ENCODE data around the gene GMFB. TPM values are rescaled to one million over a fixed set of nuclear protein-coding genes. Genes with fewer than 3 reads are reported as not detected.

The GMFB gene
- total RNA-seq (26.7 and 60.3 TPM in 2 replicates), polyA plus RNA-seq (38.1 and 45.0 TPM in 2 replicates)

DNA sequence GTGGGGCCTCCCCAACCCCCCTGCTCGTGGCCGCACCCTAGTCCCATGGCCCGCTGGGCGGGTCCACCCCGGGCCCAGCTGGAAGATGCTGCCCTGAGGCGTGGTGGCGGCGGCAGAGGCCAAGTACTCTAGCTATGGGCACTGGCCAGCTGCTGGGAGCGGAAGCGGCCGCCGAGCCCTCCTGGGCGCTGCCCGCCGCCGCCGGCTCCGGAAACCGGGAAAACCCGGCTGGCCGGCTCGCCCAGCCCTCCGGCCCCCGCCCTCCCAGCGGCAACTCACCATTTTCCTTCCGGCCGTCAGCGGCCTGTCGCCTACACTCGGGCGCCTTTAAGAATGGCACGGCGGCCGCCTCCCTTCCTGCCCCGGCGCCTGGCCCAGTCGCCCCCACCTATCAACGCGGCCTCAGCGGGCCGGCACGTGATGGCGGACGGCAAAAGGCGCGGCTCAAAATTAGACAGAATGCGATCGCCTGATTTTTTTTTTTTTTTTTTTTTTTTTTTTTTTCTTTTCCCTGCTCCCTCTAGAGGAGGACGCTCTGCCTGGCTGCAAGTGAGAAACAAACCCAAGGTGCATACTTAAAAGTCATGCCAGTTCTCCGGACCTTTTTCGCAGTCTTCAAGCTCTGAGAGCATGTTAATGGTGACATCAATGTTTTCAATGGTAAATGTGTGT lies at the start of gene GMFB:
GMFB (minus strand) TSS at position 335 of the 672 bp plus-strand sequence; CDS start at position 282, 53 bp downstream.
- peak within 1 kb of the TSS; percentile 86 for H3K27ac ChIP-seq
- no peaks in the 10 kb centered on the region for H3K36me3 ChIP-seq
- H3K4me3 ChIP-seq = peak within 1 kb of the TSS; percentile 89
- H3K27me3 ChIP-seq = no peaks in the 10 kb centered on the region
- TF ChIP-seq, protein P1, sequence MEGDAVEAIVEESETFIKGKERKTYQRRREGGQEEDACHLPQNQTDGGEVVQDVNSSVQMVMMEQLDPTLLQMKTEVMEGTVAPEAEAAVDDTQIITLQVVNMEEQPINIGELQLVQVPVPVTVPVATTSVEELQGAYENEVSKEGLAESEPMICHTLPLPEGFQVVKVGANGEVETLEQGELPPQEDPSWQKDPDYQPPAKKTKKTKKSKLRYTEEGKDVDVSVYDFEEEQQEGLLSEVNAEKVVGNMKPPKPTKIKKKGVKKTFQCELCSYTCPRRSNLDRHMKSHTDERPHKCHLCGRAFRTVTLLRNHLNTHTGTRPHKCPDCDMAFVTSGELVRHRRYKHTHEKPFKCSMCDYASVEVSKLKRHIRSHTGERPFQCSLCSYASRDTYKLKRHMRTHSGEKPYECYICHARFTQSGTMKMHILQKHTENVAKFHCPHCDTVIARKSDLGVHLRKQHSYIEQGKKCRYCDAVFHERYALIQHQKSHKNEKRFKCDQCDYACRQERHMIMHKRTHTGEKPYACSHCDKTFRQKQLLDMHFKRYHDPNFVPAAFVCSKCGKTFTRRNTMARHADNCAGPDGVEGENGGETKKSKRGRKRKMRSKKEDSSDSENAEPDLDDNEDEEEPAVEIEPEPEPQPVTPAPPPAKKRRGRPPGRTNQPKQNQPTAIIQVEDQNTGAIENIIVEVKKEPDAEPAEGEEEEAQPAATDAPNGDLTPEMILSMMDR (IDR thresholded peaks at IDR 0.05; ENCODE audit: low read depth, low read length) = peak; percentile 61
- H3K4me1 ChIP-seq (ENCODE audit: low read depth) = peaks cover 17% of the 10 kb centered on the region
- DNase-seq (ENCODE audit: low read depth in 1 of 2, low spot score in 1 of 2) = peak; percentile 93 to 97
- H3K9me3 ChIP-seq (ENCODE audit: low read depth) = no peaks in the 10 kb centered on the region

DNA sequence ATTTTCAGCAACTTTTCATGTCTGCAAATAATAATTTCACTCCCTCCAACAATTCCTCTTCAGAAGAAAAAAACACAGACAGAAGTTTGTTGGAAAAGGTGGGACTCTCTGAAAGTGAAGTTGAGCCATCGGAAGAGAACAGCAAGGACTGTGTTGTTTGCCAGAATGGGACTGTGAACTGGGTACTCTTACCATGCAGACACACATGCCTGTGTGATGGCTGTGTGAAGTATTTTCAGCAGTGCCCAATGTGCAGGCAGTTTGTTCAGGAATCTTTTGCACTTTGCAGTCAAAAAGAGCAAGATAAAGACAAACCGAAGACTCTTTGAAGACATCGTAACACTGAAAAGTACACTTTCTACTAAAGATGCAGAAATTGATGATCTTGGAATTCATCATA lies 49.3 kb upstream of the GMFB start:
- H3K9me3 ChIP-seq (ENCODE audit: low read depth) = no peaks in the 10 kb centered on the region
- no peak overlapping the region for H3K4me3 ChIP-seq
- DNase-seq (ENCODE audit: low read depth in 1 of 2, low spot score in 1 of 2) = no peak
- no peaks in the 10 kb centered on the region for H3K27me3 ChIP-seq
- H3K4me1 ChIP-seq (ENCODE audit: low read depth) = no peaks in the 10 kb centered on the region
- no peak overlapping the region for H3K27ac ChIP-seq
- TF ChIP-seq, protein P1 (IDR thresholded peaks at IDR 0.05; ENCODE audit: low read depth, low read length) = no peak
- peaks cover 17% of the 10 kb centered on the region for H3K36me3 ChIP-seq

DNA sequence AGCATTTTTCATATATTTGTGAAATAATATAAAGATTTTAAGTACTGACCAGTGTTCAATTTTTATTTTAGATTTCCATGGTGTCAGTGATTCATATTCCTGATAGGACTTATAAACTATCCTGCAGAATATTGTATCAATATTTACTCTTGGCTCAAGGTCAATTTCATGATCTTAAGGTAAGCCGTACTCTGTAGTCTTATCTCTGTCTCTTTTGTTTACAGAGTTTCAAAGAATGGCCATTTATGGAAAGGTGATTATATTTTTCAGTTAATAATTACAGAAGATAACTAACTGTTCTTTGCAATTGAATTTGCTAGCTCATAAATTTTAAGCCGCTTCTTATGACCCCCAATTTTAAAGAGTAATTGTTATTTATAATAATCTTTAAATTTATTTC lies 48.9 kb upstream of the GMFB start:
- Histone ChIP-seq H3K36me3 (peaks cover 17% of the 10 kb centered on the region), H3K27me3 (no peaks in the 10 kb centered on the region), H3K4me1 (ENCODE audit: low read depth) (no peaks in the 10 kb centered on the region), H3K9me3 (ENCODE audit: low read depth) (no peaks in the 10 kb centered on the region), H3K4me3 (no peak overlapping the region), H3K27ac (no peak overlapping the region)
- TF ChIP-seq, protein P1 (IDR thresholded peaks at IDR 0.05; ENCODE audit: low read depth, low read length) = no peak
- no peak for DNase-seq (ENCODE audit: low read depth in 1 of 2, low spot score in 1 of 2)

DNA sequence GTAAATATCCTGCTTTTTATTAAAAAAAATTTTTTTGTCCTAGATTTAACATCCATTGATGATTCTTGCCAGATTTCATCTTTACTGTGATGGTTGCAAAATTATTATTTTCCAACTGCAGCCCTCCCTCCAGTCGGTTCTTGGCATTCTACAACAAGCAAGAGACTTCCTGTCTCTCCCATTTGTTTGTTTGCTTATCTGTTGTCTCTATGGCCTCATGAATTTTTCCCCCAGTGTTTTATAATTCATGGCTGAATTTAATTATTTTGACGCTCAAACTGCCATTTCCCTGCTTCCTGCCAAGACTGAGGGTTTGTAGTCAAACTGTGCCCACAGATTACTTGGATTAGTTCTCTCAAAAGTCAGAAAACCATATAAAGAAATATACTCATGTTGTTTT lies 46.9 kb upstream of the GMFB start:
- Histone ChIP-seq H3K36me3 (peaks cover 24% of the 10 kb centered on the region), H3K4me1 (ENCODE audit: low read depth) (no peaks in the 10 kb centered on the region), H3K4me3 (no peak overlapping the region), H3K27ac (no peak overlapping the region), H3K9me3 (ENCODE audit: low read depth) (no peaks in the 10 kb centered on the region), H3K27me3 (no peaks in the 10 kb centered on the region)
- TF ChIP-seq, protein P1 (IDR thresholded peaks at IDR 0.05; ENCODE audit: low read depth, low read length) = no peak
- DNase-seq (ENCODE audit: low read depth in 1 of 2, low spot score in 1 of 2) = peak in 1 of 2 donors; percentile 24

DNA sequence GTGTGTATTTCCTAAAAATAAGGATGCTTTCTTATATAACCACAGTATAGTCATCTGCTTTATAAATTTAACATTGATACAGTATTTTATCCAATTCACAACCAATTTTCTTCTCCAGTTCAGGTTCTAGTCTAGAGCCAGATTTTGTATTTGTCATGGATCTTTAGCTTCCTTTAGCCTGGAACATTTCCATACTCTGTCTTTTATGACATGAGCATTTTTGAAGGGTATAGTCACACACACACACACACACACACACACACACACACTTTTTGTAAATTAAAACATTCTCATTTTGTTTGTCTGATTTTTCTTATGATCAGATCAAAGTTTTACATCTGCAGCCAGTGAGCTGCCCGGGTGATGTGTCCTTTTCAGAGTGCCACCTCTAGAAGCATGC lies 46.3 kb upstream of the GMFB start:
- Histone ChIP-seq H3K27ac (no peak overlapping the region), H3K27me3 (no peaks in the 10 kb centered on the region), H3K36me3 (peaks cover 27% of the 10 kb centered on the region), H3K4me3 (no peak overlapping the region), H3K9me3 (ENCODE audit: low read depth) (no peaks in the 10 kb centered on the region), H3K4me1 (ENCODE audit: low read depth) (no peaks in the 10 kb centered on the region)
- peak in 1 of 2 donors; percentile 16 for DNase-seq (ENCODE audit: low read depth in 1 of 2, low spot score in 1 of 2)
- TF ChIP-seq, protein P1 (IDR thresholded peaks at IDR 0.05; ENCODE audit: low read depth, low read length) = no peak
